Measurements from ENCODE around the gene CHAF1B. TPM values are rescaled to one million over a fixed set of nuclear protein-coding genes. Genes with fewer than 3 reads are reported as not detected.

The CHAF1B gene
- total and polyA plus RNA-seq, 2 of the 8 experiments (the other 6 are each of a cell fraction or from before 2014, with no cell fraction given): 11.8 to 23.1 TPM

DNA sequence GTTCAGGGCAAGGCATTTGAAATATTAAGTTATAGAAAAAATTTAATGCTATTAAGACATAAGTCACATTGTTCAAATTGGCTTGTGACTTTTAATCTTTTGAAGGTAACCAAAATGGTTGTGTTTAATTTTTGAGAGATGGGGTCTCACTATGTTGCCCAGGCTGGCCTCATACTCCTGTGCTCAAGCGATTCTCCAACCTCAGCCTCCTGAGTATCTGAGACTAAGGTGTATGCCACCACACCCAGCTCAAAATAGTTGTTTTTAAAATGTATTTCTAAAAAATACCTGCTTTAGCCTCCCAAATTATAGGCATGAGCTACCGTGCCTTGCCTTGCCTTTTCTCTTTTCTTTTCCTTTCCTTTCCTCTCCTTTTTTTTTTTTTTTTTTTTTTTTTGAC is 26.0 kb upstream of the CHAF1B start:
- Histone ChIP-seq H3K18ac (ENCODE audit: extremely low read depth, low read length) (no peak overlapping the region), H4K5ac (ENCODE audit: insufficient read length, low read depth, low read length) (no peak overlapping the region), H3K23me2 (ENCODE audit: low read depth, low read length) (no peaks in the 10 kb centered on the region), H2BK120ac (replicated peaks; ENCODE audit: low read depth, low read length) (no peak overlapping the region), H3K4me2 (ENCODE audit: insufficient read depth in 1 of 2, low read depth in 2 of 2, low read length in 2 of 2) (no peak overlapping the region), H4K8ac (ENCODE audit: extremely low read depth, insufficient read depth, low read length) (no peak overlapping the region), H2BK5ac (ENCODE audit: low read depth, low read length) (no peak overlapping the region), H3K4me1 (replicated peaks in 1 of 4; ENCODE audit: control insufficient read depth in 3 of 4, insufficient read depth in 4 of 4, low read length in 3 of 4) (no peaks in the 10 kb centered on the region), H2AK5ac (ENCODE audit: low read depth, low read length) (no peak overlapping the region), H3K9me3 (ENCODE audit: insufficient read depth in 2 of 2, low read depth in 1 of 2, low read length in 1 of 2) (no peaks in the 10 kb centered on the region), H3K27ac (ENCODE audit: low read depth, low read length) (no peak overlapping the region), H3K4me3 (ENCODE audit: extremely low read depth in 1 of 4, insufficient read depth in 2 of 4, low read depth in 3 of 4, low read length in 4 of 4) (no peak overlapping the region), H3K23ac (ENCODE audit: insufficient read length) (no peak overlapping the region), H3K27me3 (replicated peaks in 1 of 4; ENCODE audit: control insufficient read depth in 3 of 4, extremely low read depth in 1 of 4, insufficient read depth in 3 of 4, low read length in 3 of 4) (no peaks in the 10 kb centered on the region), H2BK12ac (ENCODE audit: low read depth, low read length) (no peak overlapping the region), H3K9ac (replicated peaks in 1 of 4; ENCODE audit: extremely low read depth in 1 of 4, low read depth in 3 of 4, low read length in 3 of 4) (no peak overlapping the region), H3K79me1 (ENCODE audit: low read depth, low read length) (no peaks in the 10 kb centered on the region), H3K79me2 (ENCODE audit: control insufficient read depth in 1 of 2, insufficient read depth in 2 of 2, low read length in 2 of 2) (no peaks in the 10 kb centered on the region), H2BK20ac (ENCODE audit: low read length) (no peak overlapping the region), H3K36me3 (ENCODE audit: control insufficient read depth in 2 of 4, insufficient read depth in 4 of 4, low read length in 3 of 4) (peaks cover 16 to 55% (median 41%) of the 10 kb centered on the region in 4 experiments), H3K14ac (ENCODE audit: insufficient read length) (no peak overlapping the region), H2BK15ac (ENCODE audit: low read length) (no peak overlapping the region), H4K91ac (replicated peaks; ENCODE audit: insufficient read length, low read length) (no peak overlapping the region), H4K20me1 (replicated peaks in 1 of 2; ENCODE audit: control insufficient read depth in 1 of 2, insufficient read depth in 2 of 2, low read length in 2 of 2) (no peaks in the 10 kb centered on the region), H3K4ac (replicated peaks; ENCODE audit: insufficient read length, low read depth, low read length) (no peak overlapping the region), H3K56ac (replicated peaks; ENCODE audit: insufficient read length, low read depth, low read length) (no peak overlapping the region), H2AFZ (ENCODE audit: low read length) (no peak overlapping the region)
- ChIA-PET POLR2A (ENCODE audit: partially characterized antibody) (interaction anchor here (1.1 kb wide), 1 partner anchor 11 kb away, joined by 3 read pairs; no protein-coding TSS in a partner anchor), CTCF (ENCODE audit: partially characterized antibody) (interaction anchor here (1.2 kb wide), 1 partner anchor 15 kb away, joined by 3 read pairs; no protein-coding TSS in a partner anchor)
- FAIRE-seq (no peak), DNase-seq (ENCODE audit: low read depth in 1 of 2, low spot score in 2 of 2) (no peak)
- WGBS, 2 experiments (ENCODE audit: extremely low coverage in 1 of 2, insufficient coverage in 1 of 2, insufficient read length in 1 of 2, insufficient replicate concordance in 2 of 2, low coverage in 1 of 2, low lambda C conversion rate in 2 of 2, missing lambda C conversion rate in 1 of 2): 92% methylated on average over 2 of the region's 2 CpGs; no CpG with 5 or more reads in 1 of the 2 experiments
- TF ChIP-seq, protein P1, sequence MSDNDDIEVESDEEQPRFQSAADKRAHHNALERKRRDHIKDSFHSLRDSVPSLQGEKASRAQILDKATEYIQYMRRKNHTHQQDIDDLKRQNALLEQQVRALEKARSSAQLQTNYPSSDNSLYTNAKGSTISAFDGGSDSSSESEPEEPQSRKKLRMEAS (IDR thresholded peaks at IDR 0.05): no peak

Data from H1 (cell line).